ENCODE results near the gene SLC9A7.

SLC9A7 gene

DNA sequence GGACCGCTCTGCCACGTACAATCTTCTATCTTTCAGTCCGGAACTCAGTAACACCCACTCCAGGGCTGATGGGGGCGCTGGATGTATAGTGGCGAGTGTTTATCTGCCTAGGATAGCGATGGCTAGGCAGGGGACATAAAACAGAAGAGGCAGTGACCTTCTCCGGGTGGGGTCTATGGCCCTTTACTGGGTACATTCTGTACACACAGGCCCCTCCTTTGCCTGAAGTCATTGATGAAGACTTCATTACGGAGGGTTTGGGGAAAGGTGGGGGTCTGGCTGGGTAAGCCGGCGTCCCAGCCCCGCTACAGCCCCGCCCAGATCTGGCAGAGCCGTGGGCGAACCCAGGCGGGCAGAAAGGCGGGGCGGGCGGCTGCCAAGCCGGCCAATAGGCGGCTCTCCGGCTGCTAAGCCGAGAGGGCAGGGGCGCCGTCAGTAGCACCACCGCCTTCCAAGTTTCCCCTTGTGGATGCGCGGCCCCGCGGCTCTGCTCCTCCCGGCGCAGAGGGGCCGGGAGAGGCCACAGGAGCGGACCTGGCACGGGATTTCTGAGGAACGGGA, 185.5 kb downstream of the SLC9A7 start, which contains the start of gene CHST7:
Gene CHST7, plus strand, starts transcription at position 435 of the 561 bp plus-strand sequence. CDS start 167 bp downstream, outside the sequence.
- peak; percentile 40 for DNase-seq (ENCODE audit: low spot score)

DNA sequence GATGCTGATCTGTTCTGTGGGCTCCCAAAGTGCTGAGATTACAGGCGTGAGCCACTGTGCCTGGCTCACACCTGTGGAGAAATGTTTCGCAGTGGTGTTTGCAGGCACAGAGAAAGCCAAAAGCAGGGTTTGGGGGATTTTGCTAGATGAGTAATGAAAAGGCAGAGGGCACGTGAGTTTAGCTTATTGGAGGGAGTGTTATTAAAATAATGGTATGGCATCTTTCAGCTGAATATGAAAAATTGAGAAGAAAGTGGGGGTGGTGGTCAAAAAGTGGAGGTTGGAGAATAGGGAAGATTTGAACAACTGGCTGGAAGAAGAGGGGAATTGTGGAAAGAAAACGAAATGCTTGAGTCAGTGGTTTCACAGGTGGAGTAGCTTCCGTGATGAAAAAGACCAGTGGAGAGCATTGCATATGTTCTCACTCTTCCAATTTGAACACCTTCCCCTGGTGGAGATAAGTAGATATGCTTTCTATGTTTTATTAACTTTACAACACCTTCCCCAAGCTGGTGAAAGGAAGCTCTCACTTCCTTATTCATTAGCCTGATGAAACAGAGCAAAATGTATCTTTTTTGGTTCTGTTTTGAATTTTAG, 186.5 kb downstream of the SLC9A7 start:
- DNase-seq (ENCODE audit: low spot score): peak; percentile 24

DNA sequence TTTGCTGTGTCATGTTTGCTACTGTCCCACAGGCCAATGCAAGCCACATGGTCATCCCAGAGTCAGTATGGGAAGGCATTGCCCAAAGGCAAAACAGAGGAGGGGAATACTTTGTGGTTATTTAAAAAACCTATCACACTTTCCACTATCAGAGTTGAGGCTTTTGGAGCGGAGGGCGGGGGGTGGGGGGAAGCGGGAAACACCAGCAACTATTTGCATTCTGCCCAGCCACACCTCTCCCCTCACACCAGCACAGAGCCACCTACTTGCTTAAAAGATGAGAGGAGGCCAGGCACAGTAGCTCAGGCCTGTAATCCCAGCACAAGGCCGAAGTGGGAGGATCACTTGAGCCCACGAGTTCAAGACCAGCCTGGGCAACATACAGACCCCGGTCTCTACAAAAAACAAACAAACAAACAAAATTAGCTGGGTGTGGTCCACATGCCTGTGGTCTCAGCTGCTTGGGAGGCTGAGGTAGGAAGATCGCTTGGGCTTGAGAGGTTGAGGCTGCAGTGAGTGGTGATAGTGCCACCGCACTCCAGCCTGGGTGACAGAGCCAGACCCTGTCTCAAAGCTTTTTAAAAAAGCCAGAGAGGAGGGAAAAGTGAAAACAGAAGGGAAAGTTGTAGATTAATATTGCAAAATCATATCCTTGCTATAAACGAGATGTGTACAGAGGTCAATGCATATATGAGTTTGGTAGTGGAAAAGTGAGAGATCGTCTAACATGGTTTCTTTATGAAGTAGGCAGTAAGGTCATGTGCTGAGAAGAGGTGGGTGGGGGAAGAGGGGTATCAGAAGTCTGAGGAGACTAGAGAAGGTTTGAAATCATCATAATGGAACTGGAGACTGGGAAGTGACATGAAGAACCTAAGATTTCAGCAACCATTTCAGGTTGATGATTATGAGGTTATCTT, 187.2 kb downstream of the SLC9A7 start:
- no peak for DNase-seq (ENCODE audit: low spot score)

DNA sequence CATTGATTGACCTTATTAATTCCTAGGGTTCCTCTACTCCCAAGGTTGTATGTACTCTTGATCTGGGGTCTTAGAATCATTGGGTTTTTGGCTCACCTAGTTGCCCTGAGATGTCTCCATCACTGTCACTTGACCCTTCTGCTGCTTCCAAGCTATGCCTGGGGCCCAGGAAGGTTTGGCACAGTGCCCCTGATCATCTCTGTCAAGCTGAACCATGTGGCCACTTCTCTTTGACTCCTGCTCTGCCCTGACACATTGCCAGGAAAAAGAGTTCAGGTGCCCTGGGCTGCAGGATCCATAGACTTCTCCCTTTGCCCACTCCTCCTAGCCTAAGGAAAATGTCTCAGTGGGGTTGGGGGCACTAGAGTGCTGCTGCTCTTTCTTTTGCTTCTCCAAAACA, 189.3 kb downstream of the SLC9A7 start:
- no peak for DNase-seq (ENCODE audit: low spot score)

DNA sequence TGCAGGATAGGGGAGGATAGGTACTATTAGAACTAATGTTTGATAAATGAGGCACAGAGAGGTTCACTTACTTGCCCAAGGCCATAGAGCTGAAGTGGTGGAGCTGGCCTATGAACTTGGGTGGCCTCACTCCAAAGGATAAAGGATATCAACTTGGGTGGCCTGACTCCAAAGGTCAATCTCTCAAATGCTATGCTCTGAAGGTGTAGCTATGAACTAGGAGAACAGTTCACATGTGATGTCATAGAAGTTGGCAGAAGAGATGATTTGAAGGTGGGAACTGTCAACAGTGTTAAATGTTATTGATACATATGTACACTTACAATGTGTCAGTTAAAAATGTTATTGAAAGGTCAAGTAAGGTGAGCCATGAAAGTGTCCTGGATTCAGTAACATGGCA, 191.5 kb downstream of the SLC9A7 start:
- DNase-seq (ENCODE audit: low spot score): no peak

DNA sequence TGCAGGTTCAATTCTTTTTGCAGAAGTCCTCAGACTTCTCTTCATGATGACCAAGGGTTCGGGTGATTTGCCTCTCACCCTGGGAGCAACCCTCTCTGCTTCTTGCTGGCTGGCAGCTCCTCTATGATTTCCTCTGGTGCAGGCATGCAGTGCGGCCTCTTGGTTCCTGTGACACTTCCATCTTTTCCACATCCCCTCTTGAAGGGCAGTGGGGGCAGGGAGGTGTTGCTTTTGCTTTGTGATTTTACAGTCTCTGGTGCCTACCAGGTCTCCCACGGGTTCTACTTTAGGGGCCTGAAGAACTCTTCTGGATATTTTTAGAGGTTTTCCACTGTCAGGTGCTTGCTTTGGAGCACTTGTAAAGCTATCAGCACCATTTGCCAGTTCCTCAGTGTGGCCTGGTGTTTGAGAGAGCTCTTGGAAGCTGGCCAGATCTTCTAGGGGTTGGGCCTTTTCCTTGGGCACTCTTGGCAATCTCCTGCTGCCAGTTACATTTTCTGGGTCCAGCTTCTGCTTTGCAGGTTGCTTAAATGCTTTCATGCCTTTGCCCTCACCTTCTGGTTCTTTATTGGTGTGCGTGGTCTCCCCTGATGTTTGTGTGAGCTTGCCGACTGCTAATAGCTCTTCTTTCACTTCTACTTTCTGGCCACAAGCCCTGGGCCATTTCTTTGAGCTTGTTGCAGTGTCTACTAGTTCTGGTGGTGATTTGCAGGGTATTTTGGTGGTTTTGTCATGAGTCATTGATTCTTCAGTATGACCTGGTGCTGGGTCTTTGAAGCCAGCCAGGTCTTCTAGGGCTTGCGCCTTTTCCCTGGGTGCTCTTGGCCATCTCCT, 196.9 kb downstream of the SLC9A7 start:
- DNase-seq (ENCODE audit: low spot score): no peak

DNA sequence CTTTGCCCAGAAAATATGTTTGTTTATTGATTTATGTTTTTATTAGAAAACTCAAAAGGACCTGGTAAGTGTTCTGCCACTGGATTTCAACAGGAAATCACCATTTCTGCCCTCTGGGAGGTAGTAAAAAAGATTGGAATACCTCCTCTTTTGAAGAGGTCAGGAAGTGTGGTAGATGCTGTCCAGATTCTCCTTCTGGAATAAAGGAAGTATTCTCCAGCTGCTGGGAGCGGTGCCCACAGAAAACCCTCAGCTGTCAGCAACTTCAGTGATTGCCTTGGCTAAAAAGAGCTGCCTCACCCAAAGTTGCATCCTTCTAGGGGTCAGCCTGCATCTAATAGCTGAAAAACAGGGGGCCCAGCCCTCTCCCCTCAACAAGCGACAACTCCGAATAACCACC, 199.9 kb downstream of the SLC9A7 start:
- no peak for DNase-seq (ENCODE audit: low spot score)

DNA sequence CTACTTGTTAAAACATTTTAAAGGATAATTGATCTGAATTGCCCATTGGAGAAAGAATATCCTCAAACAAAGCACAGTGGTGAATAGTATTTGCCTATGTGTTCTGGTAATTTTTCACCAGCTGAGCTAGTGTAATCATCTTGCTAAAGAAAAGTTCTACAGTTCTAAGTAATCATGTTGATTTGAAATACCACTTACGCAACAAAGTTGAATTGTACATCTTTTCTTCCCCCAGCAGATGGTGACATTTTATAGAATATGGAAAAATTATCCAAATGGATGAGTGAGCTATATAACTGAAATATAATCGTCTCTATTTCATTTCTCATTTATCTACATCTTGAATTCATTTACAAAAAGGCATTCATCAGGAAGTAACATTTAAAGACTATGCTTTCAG, 204.0 kb downstream of the SLC9A7 start:
- DNase-seq (ENCODE audit: low spot score): no peak

DNA sequence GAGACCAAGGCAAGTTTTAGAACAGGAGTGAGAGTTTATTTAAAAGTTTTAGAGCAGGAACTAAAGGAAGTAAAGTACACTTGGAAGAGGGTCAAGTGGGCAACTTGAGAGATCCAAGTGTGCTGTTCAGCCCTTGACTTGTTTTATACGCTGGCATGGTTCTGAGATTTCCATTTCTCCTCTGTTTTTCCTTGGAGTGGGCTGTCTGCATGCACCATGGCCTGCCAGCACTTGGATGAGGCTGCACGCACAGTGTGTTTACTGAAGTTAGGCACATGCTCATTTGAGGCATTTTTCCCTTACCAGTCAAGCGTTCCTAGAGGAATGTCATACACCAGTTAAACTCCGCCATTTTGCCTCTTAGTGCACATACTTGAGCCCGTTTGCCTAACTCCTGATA, 205.0 kb downstream of the SLC9A7 start:
- no peak for DNase-seq (ENCODE audit: low spot score)

DNA sequence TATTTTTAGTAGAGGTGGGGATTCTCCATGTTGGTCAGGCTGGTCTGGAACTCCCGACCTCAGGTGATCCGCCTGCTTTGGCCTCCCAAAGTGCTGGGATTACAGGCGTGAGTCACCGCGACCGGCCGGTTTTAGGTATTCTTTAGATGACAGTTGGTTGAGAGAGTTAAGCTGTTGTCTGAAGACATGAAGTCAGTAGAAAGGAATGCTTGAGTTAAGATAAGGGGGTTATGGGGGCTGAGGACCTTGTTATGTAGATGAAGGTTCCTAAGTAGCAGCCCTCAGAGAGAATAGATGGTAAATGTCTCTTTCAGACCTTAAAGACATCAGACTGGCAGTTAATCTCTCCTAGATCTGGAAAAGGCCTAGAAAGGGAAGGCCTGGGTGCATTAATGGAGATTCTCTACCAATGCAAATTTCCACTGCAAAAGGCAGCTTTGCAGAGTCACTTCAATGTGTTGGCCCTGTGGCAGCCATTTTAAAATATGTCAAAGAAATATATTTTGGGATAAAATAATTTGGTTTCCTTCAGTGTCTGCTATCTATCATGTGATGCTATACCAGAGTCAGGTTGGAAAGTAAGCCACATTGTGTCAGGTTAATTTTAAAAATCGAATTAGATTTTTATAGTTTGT, 207.3 kb downstream of the SLC9A7 start:
- no peak for DNase-seq (ENCODE audit: low spot score)

DNA sequence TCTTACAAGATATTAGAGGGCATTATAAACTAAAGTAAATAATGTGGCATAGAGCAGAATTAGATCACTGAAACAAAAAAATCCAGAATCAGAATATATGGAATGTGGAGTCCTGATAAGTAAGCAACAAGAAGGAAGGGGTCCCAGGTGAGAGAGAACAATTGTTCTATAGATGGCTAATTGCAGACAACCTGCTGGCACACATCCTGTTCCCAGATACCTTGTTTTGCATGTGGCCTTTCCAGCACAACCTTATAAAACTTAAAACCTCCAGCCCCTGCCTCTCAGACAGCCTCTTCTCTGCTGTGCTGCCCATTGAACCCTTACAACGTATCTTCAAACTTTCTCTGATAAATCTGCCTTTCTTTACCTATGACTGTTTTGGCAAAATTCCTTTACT, 209.0 kb downstream of the SLC9A7 start:
- DNase-seq (ENCODE audit: low spot score): no peak

Data from CD4-positive, alpha-beta T cell treated with Interleukin-6 at 100 ng/mL for 8 hours (primary cell).